Gastroesophageal sphincter (tissue), 4 donors: Measurements from ENCODE around the gene GRB7. TPM values are rescaled to one million over a fixed set of nuclear protein-coding genes. Genes with fewer than 3 reads are reported as not detected.

Experiments
- ATAC-seq: fragments of 150-250 bp; one replicate; pipeline ENCODE4 v1.9.1; 2016; ENCODE audit warnings: mild to moderate bottlenecking, moderate library complexity
- H3K27ac ChIP-seq, 4 donors: fragments of 200-600 bp; sonication (generic) in 3 of 4; 1 replicate in 3 of 4; 2 replicates in 1 of 4; pipeline ENCODE4 v1.5.1; 2016 to 2019
- H3K27me3 ChIP-seq: fragments of 200-600 bp; sonication (generic); one replicate; pipeline ENCODE4 v1.5.1; 2019
- H3K36me3 ChIP-seq, 2 donors: fragments of 200-600 bp; sonication (generic); one replicate each; pipeline ENCODE4 v1.5.1; 2019; ENCODE audit warnings: control low read depth in 1 of 2
- H3K4me1 ChIP-seq, 3 donors: fragments of 200-600 bp; sonication (generic); 1 replicate in 2 of 3; 2 replicates in 1 of 3; pipeline ENCODE4 v1.5.1; 2016 to 2019; ENCODE audit warnings: control low read depth in 2 of 3
- H3K4me3 ChIP-seq, 2 donors: fragments of 200-600 bp; sonication (generic); one replicate each; pipeline ENCODE4 v1.5.1; 2019; ENCODE audit warnings: mild to moderate bottlenecking in 1 of 2, moderate library complexity in 1 of 2
- H3K9me3 ChIP-seq, 3 donors: fragments of 200-600 bp; sonication (generic); one replicate each; pipeline ENCODE4 v1.5.1; 2017 to 2019; ENCODE audit warnings: control low read depth in 2 of 3
- EP300 ChIP-seq: sonication (generic); formaldehyde crosslinking; IDR thresholded peaks from one replicate; pipeline ENCODE4 v1.6.1; 2017; ENCODE audit warnings: antibody characterized with exemption, mild to moderate bottlenecking
- POLR2A ChIP-seq, 2 donors: fragments of 450-650 bp; IDR thresholded peaks; one replicate each; pipeline ENCODE4 v1.6.1; 2017; ENCODE audit warnings: antibody characterized with exemption in 2 of 2, mild to moderate bottlenecking in 2 of 2, moderate library complexity in 1 of 2
- POLR2AphosphoS5 ChIP-seq: sonication (generic); formaldehyde crosslinking; IDR thresholded peaks from one replicate; pipeline ENCODE4 v1.6.1; 2017; ENCODE audit warnings: antibody characterized with exemption
- whole genome bisulfite sequencing, 2 donors: methylation state at CpG; one replicate each; pipeline ENCODE4 v1.1.5; 2018; ENCODE audit warnings: low coverage in 1 of 2; 5-methylcytosine and 5-hydroxymethylcytosine counted together
- total RNA-seq, 4 donors: library from RNA; depleted of rRNA; stranded (reverse); fragments of >200 nt; gene quantifications; one replicate each; pipeline ENCODE4 v1.1.0, GENCODE V29; 2016
- TF ChIP-seq, protein P1 (sequence below), 4 experiments: fragments of 200-600 bp in 2 of 4; fragments of 450-650 bp in 2 of 4; sonication (generic) in 1 of 4; IDR thresholded peaks; one replicate each; pipeline ENCODE4 v1.5.1; 2017 to 2019; ENCODE audit warnings: antibody characterized with exemption in 4 of 4, mild to moderate bottlenecking in 2 of 4, moderate library complexity in 2 of 4

Gene GRB7
- total RNA-seq, 4 donors from 2014 or later, result 0.85 to 5.8 TPM; not detected in 2

DNA sequence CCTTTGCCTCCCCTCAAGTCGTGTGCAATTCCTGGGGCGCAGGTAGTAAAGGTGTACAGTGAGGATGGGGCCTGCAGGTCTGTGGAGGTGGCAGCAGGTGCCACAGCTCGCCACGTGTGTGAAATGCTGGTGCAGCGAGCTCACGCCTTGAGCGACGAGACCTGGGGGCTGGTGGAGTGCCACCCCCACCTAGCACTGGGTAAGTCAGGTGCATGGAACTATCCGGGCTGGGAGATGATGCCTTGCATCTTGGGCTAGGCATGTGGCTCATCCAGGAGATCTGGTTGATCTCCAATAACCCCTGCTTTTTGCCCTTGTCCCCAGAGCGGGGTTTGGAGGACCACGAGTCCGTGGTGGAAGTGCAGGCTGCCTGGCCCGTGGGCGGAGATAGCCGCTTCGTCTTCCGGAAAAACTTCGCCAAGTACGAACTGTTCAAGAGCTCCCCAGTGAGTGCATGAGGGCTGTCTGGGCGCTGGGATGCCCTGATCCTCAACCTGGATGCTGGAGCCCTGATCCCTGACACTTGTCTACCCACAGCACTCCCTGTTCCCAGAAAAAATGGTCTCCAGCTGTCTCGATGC, 5.2 kb downstream of the GRB7 start:
- TF ChIP-seq POLR2A (IDR thresholded peaks at IDR 0.05) (no peak), EP300 (no peak), POLR2AphosphoS5 (no peak)
- TF ChIP-seq, protein P1, sequence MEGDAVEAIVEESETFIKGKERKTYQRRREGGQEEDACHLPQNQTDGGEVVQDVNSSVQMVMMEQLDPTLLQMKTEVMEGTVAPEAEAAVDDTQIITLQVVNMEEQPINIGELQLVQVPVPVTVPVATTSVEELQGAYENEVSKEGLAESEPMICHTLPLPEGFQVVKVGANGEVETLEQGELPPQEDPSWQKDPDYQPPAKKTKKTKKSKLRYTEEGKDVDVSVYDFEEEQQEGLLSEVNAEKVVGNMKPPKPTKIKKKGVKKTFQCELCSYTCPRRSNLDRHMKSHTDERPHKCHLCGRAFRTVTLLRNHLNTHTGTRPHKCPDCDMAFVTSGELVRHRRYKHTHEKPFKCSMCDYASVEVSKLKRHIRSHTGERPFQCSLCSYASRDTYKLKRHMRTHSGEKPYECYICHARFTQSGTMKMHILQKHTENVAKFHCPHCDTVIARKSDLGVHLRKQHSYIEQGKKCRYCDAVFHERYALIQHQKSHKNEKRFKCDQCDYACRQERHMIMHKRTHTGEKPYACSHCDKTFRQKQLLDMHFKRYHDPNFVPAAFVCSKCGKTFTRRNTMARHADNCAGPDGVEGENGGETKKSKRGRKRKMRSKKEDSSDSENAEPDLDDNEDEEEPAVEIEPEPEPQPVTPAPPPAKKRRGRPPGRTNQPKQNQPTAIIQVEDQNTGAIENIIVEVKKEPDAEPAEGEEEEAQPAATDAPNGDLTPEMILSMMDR (IDR thresholded peaks at IDR 0.05), result no peak
- no peaks in the 10 kb centered on the region for H3K36me3 ChIP-seq
- H3K9me3 ChIP-seq, result no peaks in the 10 kb centered on the region
- 93% methylated on average over 3 of the region's 21 CpGs; no CpG with 5 or more reads in 1 of the 2 donors for WGBS, 2 donors
- peaks cover 0 to 26% (median 21%) of the 10 kb centered on the region in 3 donors for H3K4me1 ChIP-seq
- peaks cover 77% of the 10 kb centered on the region for H3K27me3 ChIP-seq
- no peak for ATAC-seq
- H3K4me3 ChIP-seq, result no peak overlapping the region
- H3K27ac ChIP-seq, result no peak overlapping the region

DNA sequence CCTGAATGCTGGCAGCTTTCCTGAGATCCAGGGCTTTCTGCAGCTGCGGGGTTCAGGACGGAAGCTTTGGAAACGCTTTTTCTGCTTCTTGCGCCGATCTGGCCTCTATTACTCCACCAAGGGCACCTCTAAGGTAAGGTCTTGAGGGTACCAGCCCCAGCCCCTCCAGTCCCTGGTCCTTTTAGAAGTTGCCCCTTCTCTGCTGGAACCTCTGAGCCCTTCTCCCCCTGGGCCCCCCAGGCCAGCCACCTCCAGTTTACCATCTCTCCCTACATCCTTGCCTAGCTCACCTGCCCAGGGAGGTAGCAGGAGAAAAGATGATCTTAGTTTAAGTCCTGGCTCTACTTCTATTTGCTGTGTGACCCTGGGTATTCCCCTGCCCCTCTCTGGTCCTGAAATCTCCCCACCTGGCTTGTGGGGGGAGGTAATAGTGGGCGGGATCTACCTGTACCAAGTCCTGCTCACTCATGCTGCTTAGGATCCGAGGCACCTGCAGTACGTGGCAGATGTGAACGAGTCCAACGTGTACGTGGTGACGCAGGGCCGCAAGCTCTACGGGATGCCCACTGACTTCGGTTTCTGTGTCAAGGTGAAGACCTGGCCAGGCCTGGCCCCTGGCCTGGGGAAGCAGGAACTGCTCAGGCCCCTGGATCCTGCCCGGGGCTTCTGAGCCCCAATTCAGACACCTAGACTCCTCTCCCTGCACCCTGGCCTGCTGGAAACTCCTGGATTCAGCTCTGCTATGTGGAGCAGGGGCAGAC, 6.5 kb downstream of the GRB7 start:
- Histone ChIP-seq H3K4me3 (no peak overlapping the region), H3K4me1 (peaks cover 0 to 13% (median 7%) of the 10 kb centered on the region in 3 donors), H3K27ac (no peak overlapping the region), H3K9me3 (no peaks in the 10 kb centered on the region), H3K36me3 (no peaks in the 10 kb centered on the region), H3K27me3 (peaks cover 64% of the 10 kb centered on the region)
- 75 to 80% methylated on average over 2 to 5 of the region's 16 CpGs for WGBS, 2 donors
- no peak for ATAC-seq
- TF ChIP-seq POLR2A (IDR thresholded peaks at IDR 0.05) (no peak), POLR2AphosphoS5 (no peak), EP300 (no peak)
- TF ChIP-seq, protein P1 (IDR thresholded peaks at IDR 0.05), result no peak

DNA sequence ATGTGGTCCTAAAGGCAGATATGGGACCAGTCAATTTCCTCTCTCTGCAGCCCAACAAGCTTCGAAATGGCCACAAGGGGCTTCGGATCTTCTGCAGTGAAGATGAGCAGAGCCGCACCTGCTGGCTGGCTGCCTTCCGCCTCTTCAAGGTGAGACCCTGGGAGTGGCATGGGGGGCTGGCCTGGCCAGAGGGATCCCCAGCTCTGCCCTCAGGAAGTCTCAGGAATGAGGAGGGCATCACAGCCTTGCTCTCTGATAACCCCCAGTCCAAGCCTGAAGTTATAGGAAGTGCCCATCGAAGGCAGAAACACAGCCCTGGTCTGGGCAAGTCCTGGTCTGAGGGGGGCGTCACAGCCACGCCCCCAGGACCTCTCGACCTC, 7.1 kb downstream of the GRB7 start:
- no peak for TF ChIP-seq POLR2AphosphoS5
- TF ChIP-seq POLR2A (IDR thresholded peaks at IDR 0.05), result no peak
- no peak for TF ChIP-seq EP300
- TF ChIP-seq, protein P1 (IDR thresholded peaks at IDR 0.05), result no peak
- Histone ChIP-seq H3K36me3 (no peaks in the 10 kb centered on the region), H3K27ac (no peak overlapping the region), H3K9me3 (no peaks in the 10 kb centered on the region), H3K4me3 (no peak overlapping the region), H3K27me3 (peaks cover 58% of the 10 kb centered on the region), H3K4me1 (peaks cover 0 to 7% (median 2%) of the 10 kb centered on the region in 3 donors)
- WGBS, 2 donors, result no CpG with 5 or more reads among the region's 8 CpGs
- no peak for ATAC-seq

DNA sequence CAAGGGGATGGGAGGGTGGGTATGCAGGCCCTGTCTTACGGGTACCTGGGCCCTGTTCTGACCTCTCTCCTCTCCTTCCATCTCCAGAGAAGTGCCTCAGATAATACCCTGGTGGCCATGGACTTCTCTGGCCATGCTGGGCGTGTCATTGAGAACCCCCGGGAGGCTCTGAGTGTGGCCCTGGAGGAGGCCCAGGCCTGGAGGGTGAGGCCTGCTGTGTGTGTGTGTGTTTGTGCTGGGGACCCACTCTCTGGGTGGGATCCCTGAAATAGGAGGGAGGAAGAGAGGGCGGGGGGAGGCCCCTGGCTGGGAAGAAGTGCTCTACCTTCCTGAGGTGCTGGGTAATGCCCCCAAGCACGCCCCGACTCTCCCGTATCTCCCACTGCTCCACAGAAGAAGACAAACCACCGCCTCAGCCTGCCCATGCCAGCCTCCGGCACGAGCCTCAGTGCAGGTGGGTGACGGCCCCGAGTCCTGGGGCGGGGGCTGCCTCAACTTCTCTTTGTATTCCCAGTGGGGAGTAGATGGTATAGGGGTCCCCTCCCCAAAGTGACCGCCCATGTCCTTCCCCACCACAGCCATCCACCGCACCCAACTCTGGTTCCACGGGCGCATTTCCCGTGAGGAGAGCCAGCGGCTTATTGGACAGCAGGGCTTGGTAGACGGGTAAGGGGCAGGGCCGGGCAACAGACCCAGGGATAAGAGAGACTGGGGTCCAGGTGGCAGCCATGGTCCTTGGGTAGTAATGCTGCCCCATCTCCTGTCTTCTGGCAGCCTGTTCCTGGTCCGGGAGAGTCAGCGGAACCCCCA, 7.8 kb downstream of the GRB7 start:
- no CpG with 5 or more reads among the region's 23 CpGs for WGBS, 2 donors
- Histone ChIP-seq H3K4me1 (peaks cover 0 to under 1% (median 0%) of the 10 kb centered on the region in 3 donors), H3K27ac (no peak overlapping the region), H3K27me3 (peaks cover 55% of the 10 kb centered on the region), H3K9me3 (no peaks in the 10 kb centered on the region), H3K36me3 (no peaks in the 10 kb centered on the region), H3K4me3 (no peak overlapping the region)
- TF ChIP-seq EP300 (no peak), POLR2A (IDR thresholded peaks at IDR 0.05) (no peak), POLR2AphosphoS5 (no peak)
- TF ChIP-seq, protein P1 (IDR thresholded peaks at IDR 0.05), result no peak
- no peak for ATAC-seq
